Measurements from ENCODE around the gene CSNK1G3.
A peak's percentile ranks its signal among the peaks of the same experiment; 100 is the strongest.

CSNK1G3 gene

DNA sequence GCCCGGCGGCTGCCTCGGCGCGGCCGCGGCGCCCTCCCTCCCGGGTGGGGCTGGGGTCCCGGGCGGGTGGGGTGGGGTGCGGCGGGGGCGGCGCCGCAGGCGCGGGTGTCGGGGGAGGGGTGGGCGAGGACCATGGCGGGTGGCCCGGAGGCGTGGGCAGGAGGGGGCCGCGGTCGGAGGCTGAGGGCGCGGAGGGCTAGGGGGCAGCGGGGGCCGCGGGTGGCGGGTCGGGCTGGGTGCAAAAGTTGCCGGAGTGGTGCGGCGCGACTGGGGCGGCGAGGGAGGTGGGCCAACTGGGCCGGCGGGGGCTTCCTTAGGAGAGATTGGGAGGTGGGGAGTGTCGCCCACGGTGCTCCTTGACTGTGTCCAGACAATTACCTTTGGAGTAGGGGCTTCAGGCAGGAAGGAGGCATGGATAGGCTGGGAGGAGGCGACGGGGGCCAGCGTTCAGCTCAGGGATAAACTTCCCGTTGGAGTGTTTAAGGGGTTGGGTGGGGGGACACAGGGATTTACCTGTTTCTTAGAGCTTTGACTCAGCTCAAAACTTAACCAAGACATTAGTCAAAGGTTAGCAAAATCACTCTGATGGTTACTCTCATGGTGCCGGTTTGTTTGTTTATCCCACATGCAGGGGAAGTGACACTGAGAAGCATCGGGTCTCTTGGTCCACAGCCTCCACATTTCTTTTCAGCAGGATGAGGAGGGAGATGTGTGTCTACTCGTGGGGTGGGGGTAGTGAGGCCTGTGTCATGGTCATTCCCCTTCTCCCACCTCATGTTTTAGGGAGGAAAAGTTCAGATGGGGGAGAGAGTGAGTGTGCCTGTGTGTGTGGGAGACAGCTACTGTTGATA is 859 bp downstream of the CSNK1G3 start:
- DNase-seq (ENCODE audit: insufficient read length, low spot score): peak; percentile 9

DNA sequence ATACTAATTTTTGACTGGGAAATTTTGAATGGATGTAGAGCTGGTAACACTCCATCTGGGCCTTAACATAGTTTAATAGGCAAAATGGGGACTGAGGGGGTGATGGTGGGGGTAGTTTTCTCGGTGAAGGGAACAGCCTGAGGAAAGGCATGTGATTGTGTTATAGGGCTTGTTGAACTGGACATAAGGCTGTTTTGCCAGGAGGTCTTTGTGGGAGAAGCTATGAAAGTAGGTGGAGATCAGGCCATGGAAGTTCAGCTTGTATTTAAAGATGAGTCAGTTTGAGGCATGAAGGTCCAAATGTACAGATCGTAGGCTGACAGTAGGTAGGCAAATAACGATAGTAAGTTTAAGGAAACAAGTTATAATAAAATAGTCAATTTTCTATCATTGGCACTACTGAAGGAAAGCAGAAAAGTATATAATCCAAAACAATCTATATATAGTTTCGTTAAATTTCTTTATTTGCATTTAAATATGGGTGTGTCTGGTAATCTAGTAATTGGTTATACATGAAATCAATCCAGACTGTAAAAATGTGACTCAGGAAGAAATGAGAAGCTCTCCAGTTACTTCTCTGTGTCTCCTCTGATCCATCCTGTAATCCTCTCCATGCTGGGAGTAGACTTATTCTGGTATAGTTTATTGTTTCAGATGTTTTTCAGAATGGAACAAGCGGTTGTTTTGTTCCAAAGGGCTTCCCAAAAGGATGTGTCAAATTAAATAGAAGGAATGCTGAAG is 2.8 kb downstream of the CSNK1G3 start:
- DNase-seq (ENCODE audit: insufficient read length, low spot score) (no peak), FAIRE-seq (no peak)

More for the DNA sequence above, 859 bp downstream of the CSNK1G3 start:
- FAIRE-seq: peak; percentile 88

DNA sequence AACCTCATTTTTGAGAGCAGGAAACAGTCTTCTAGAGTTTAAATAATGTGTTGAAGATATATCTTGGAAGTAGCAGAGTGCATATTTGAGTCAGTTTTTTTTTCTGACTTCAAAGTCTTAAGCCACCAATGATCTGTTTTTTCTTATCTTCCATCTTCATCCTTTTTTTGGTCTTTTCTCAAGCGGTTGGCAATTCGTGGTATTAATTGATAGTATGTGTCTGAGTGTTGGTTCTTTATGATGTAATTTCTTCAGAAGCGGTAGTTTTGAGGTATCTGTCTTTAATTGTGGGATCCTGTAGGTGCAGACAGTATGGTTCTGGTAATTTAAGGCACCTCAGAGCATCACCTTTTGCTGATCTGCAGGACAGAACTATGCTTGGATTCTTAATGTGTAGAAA is 3.9 kb downstream of the CSNK1G3 start:
- DNase-seq (ENCODE audit: insufficient read length, low spot score) (no peak), FAIRE-seq (peak; percentile 47)

DNA sequence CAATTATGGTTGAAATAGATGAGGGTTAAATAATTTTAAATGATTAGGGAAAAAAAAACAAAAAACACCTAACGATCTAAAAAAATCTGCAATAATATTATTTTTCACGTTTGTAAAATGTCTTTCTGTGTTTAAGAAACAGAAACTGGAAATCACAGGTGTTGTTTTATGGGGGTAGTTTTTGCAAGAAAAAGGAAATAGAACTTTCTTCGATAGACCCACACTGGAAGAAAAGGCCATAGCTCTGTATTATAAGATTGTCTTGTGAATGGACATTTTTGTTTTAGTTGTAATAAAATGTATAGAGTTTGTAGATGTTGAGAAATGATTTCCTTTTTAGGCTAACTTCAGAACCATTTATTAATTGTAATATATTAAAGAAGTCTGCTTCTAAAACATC is 5.5 kb downstream of the CSNK1G3 start:
- DNase-seq (ENCODE audit: insufficient read length, low spot score): no peak

DNA sequence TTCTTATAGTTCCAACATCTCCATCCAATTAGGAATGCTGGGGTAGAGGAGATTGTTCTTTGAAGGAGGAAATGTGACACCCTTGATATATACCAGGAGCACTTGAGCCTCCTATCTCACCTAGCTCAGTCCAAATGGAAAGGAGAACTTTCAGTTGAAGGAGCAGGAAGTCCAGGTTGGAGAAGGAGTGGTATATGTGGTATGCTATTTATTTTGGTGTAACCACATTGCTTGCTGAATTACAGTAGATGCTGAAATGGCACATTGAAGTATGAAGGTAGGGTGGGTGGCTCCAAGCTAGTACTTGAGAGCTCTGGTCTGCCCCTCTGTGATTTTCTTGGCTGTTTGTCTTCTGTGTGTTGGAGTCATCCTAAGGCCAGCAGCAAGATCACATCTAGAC is 6.1 kb downstream of the CSNK1G3 start:
- FAIRE-seq (no peak), DNase-seq (ENCODE audit: insufficient read length, low spot score) (no peak)

More for the DNA sequence above, 5.5 kb downstream of the CSNK1G3 start:
- FAIRE-seq: peak; percentile 88

DNA sequence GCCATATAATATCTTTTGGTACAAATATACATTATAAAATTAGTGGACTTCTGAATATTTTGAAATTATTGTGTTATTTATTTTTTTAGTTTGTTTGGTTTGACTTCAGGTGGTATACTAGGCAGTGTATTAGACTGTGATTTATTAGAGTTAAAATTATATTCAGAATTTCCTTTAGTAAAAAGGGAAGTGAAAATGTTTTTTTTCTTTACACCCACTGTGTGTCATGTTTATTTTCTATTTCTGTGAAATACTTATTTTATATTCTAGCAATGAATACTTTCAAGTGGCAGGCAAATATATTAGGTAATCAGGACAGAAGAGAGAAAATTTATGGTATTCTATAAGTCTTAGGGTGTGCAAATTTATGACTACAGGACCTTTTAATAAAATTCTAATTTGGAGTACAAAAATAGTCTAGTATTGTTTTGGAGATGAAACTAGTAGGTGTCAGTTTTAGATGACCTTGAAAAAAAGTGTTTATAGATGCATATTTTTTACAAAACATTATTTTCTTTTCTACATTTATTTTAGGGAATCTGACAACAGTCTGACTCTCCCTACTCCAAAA is 8.8 kb downstream of the CSNK1G3 start:
- DNase-seq (ENCODE audit: insufficient read length, low spot score): no peak

DNA sequence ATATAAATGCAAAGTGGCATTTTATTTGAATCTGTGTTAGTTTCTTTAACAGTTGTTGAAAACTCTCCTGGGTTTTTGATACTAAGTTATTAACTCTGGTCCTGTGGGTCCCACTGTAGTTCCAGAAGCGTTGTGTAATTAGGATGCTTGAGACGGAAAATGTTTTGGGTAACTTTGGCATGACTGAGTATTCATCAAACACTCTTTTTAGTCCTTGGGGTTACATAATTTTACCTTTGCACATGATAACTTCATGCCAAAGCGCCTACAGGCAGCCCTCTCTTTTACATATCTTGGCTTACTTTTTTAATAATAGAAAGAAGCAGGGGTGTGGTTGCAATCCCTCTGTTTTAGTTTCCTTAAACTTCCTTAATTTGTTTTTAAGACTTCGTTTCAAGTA is 12.2 kb downstream of the CSNK1G3 start:
- FAIRE-seq (no peak), DNase-seq (ENCODE audit: insufficient read length, low spot score) (no peak)

More for the DNA sequence above, 8.8 kb downstream of the CSNK1G3 start:
- FAIRE-seq: no peak

DNA sequence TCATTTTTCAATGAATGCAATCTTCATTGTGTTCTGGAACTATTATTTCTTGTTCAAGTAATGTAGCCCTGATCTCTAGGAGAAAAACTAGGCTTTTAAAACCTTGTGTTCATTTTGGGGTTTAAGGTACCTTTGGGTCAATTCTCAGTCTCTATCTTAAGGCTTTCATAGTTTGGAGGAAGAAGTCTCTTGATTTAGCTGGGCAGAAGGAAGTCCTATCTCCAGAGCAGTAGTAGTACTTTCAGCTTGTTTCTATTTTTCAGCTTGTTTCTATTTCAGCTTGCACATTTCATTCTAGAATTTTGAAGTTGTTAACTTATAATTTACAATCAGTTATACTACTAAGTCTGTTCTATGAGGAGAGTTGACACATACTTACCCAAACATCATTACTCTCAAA is 15.2 kb downstream of the CSNK1G3 start:
- peak; percentile 83 for FAIRE-seq

DNA sequence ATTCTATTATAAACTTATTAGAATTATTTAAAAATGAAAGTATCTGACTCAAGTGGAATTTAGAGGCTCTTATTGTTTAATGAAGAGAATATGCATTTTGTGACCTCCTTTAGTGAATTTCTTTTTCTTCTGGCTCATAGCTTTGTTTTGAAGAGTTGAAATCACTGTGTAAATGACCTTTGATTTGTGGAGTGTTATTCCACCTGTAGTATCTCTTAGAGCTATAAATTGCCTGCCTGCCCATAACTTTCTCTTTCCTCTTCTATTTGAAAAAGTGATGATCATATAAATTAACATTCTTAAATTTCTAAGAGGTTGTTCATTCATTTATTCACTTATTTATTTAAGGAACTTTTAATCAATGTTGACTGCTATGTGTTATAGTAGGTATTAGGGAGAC is 16.1 kb downstream of the CSNK1G3 start:
- FAIRE-seq (no peak), DNase-seq (ENCODE audit: insufficient read length, low spot score) (no peak)

More for the DNA sequence above, 15.2 kb downstream of the CSNK1G3 start:
- no peak for DNase-seq (ENCODE audit: insufficient read length, low spot score)

DNA sequence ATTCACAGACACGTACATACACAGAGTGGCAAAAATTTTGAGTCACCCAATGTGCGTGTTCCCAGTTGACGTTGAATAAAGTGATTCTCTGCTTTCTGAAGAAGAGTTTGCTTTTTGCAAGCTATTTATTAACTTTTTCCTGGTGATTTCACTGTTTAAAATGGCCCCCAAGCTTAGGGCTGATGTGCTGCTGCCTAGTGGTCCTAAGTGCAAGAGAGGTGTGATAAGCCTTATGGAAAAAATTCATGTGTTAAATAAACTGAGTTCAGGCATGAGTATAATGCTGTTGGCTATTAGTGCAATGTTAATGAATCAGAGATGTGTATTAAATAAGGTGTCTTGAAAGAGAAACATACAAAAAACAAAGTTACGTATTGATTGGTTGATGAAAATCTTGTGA is 16.9 kb downstream of the CSNK1G3 start:
- DNase-seq (ENCODE audit: insufficient read length, low spot score) (no peak), FAIRE-seq (no peak)

DNA sequence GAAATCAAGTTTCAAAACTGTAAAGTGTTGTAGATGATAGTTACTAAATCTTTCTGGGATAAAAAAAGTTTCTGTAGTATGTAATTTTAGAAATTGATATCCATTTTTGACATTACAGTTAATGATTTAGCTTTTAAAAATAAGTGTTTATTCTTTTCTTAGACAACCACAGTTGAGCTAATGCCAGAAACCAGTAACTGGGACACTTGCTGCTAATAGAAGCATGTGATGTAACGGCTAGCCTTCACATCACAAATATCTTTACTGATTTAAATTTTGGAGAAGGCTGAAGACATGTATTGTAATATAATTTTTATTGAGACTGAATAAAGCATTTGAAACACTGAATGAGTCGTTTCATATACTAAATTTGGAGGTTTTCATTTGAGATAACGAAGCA is 18.8 kb downstream of the CSNK1G3 start:
- DNase-seq (ENCODE audit: insufficient read length, low spot score) (no peak), FAIRE-seq (no peak)

DNA sequence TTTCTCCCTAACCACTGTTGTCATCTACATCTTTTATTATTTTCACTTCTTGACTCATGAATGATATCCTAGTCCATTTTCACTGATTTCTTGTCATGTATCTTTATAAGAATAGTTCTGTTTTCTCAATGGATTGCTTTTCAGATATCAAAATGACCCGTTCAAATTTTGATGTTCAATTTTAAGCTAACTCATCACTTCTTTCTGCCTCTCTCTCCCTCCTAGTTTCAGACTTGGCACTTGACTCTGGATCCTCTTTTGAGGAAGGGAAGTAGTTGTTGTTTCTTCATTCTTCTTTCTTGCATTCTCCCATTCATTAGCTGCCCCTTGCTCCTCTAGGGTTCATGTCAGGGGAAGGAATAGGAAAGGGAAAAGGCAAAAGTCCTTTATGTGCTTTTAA is 23.7 kb downstream of the CSNK1G3 start:
- FAIRE-seq (peak; percentile 42), DNase-seq (ENCODE audit: insufficient read length, low spot score) (no peak)

DNA sequence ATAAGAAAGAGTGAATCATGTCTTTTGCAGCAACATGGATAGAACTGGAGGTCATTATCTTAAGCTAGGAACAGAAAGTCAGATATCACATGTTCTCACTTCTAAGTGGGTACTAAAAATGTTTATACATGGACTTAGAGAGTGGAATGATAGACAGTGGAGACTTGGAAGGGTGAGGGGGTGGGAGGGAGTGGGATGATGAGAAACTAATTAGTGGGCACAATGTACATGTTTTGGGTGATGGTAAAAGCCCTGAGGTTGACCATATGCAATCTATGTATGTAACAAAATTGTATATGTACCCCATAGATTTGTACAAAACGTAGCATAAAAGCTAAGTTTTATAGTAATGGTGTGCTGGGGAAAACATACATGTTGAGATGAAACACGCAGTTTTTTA is 25.3 kb downstream of the CSNK1G3 start:
- DNase-seq (ENCODE audit: insufficient read length, low spot score) (no peak), FAIRE-seq (no peak)

DNA sequence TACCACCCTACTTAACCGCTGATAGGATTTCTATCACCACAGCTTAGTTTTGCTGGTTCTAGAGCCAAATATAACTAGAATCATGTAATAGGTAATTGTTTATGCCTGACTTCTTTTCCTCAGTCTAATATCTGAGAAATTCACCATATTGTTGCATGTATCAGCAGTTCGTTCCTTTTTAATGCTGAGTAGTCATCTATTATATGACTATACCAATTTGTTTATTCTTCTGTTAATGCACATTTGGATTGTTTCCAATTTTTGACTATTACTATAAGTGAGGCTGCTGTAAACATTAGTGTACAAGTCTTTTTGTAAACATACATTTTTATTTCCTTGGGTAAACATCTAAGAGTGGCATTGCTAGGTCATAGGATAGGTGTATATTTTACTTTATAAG is 25.9 kb downstream of the CSNK1G3 start:
- no peak for DNase-seq (ENCODE audit: insufficient read length, low spot score)

DNA sequence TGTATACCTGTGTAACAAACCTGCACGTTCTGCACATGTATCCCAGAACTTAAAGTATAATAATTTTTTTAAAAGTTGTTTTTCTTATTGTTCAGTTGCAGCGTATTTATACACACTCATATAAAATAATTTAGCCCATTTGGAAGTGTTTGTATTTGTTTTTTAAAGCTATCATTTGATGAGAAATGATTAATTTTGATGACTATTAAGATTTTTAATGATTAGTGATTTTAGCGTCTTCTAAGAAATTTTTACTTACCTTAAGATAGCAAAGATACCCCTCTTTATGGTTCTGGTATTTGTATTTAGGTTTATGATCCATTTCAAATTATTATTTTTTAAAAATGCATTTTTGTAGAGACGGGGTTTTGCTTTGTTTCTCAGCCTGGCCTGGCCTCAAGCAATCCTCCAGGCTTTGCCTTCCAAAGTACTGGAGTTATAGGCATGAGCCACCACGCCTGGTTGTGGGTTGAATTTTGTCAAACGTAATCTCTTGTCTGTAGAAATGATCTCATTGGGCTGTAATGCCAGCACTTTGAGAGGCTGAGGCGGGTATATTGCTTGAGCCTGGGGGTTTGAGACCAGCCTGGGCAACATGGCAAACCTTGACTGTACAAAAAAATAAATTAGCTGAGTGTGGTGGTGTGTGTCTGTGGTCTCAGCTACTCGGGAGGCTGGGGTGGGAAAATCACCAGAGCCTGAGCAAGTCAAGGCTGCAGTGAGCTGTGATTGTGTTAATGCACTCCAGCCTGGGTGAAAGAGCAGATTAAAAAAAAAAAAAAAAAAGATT is 26.9 kb downstream of the CSNK1G3 start:
- no peak for DNase-seq (ENCODE audit: insufficient read length, low spot score)
- no peak for FAIRE-seq

More for the DNA sequence above, 25.9 kb downstream of the CSNK1G3 start:
- no peak for FAIRE-seq

DNA sequence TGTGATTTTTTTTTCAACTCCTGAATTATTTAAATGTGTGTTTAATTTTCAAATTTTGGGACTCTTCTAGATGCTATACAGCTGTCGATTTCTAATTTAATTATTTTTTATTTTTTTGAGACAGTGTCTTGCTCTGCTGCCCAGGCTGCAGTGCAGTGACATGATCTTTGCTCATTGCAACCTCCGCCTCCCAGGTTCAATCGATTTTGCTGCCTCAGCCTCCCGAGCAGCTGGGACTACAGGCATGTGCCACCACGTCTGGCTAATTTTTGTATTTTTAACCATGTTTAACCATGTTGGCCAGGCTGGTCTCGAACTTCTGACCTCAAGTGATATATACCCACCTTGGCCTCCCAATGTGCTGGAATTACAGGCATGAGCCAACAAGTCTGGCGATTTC is 28.6 kb downstream of the CSNK1G3 start:
- FAIRE-seq (no peak), DNase-seq (ENCODE audit: insufficient read length, low spot score) (no peak)

DNA sequence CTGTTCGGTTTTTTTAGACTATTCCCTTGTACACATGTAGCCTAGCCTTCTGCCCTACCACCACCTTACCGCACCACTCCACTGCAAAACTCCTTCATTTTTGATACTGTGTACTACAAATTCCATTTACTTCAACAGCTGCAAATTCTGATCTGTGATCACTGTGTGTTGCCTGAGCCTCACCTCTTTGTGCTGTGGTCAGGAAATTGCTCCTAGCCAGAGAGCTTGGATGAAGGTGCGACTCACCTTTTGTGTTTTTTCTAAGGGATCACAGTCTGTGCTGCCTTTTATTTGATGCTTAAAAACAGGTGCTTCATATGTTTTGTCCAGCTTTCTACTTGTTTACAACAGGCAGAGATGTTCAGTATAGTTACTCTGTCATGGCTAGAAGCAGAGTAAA is 31.5 kb downstream of the CSNK1G3 start:
- DNase-seq (ENCODE audit: insufficient read length, low spot score) (no peak), FAIRE-seq (peak; percentile 33)

DNA sequence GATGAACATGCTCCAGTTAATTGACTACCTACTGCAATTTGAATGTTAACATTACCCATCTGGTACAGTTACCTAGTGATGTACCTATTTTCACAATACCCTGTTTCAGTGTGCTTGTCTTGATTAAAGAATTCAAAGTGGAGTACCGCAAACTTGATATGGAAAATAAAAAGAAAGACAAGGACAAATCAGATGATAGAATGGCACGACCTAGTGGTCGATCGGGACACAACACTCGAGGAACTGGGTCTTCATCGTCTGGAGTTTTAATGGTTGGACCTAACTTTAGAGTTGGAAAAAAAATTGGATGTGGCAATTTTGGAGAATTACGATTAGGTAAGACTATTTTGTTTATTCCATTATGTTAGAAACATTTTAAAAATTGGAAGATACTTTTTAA is 33.5 kb downstream of the CSNK1G3 start:
- DNase-seq (ENCODE audit: insufficient read length, low spot score) (no peak), FAIRE-seq (no peak)

DNA sequence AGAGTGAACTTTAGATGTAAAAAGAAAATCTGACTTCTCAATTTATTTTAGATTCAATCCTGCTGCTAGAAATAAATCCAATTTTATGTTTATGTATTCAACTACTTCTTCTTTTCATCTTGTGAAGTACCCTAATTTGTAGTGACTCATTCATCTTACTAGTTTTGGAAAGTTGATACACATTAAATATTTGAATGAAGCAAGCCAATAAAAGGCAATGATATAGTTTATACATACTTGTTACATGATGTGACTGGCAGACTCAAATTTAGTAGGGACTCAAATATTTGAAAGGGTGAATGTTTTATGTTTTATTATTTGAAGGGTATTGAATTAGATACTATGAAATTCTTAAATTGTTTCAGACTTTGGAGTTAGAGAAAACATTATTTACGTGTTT is 34.7 kb downstream of the CSNK1G3 start:
- peak; percentile 35 for FAIRE-seq
- no peak for DNase-seq (ENCODE audit: insufficient read length, low spot score)

DNA sequence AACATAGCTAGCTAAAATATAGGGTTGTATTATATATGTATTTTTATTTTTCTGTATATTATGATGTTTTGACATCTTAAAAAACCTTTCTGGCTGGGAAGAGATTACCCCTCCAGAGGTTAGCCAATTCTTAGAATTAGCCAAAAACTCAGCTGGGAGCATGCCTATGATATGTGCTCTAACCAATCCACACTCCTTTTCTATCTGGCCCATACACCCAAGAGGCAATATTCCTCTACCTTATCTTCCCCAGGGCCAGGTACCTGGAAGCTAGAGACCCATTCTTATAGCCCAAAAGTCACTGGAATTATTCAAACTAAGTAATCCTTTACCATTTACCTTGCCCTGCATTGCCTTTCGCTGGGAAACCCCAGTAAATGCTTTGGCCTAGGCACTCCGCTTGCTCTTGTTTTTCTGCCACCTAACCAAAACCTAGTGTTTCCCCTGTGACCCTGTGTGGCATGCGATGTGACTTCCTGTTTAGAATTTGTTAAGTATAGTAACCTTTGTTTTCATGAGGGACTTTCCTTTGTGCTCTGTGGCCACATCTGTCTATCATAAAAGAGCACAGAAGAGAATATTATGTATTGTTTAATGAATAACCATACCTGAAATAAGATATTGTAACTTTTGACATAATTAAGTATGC is 37.4 kb downstream of the CSNK1G3 start:
- DNase-seq (ENCODE audit: insufficient read length, low spot score) (peak; percentile 14), FAIRE-seq (peak; percentile 96)
